GM23338 (cell line): ENCODE data around the gene GTPBP1. TPM values are rescaled to one million over a fixed set of nuclear protein-coding genes. Genes with fewer than 3 reads are reported as not detected.
A peak's percentile ranks its signal among the peaks of the same experiment; 100 is the strongest.

Experiments
- ATAC-seq: fragments of 200-7000 bp; cut with Tn5 transposase; 3 replicates; pipeline ENCODE4 v1.9.1; 2020
- DNase-seq: peaks from one replicate; pipeline ENCODE4 v3.0.0-alpha.2; 2015; ENCODE audit warnings: low spot score
- H2AFZ ChIP-seq: fragments of 200-600 bp; sonication (generic); 2 replicates; pipeline ENCODE4 v1.8.0; 2016; ENCODE audit warnings: antibody characterized with exemption, mild to moderate bottlenecking, moderate library complexity
- H3F3A ChIP-seq: fragments of 200-600 bp; sonication (generic); replicated peaks from 2 replicates; pipeline ENCODE4 v1.8.0; 2017; ENCODE audit warnings: antibody characterized with exemption, mixed run types, low read depth
- H3K27ac ChIP-seq: fragments of 200-600 bp; sonication (generic); 2 replicates; pipeline ENCODE4 v1.6.1; 2016; ENCODE audit warnings: low read depth
- H3K27me3 ChIP-seq: fragments of 200-600 bp; sonication (generic); 2 replicates; pipeline ENCODE4 v1.8.0; 2016; ENCODE audit warnings: mild to moderate bottlenecking, mixed run types, moderate library complexity; ENCODE audit not compliant: insufficient read depth
- H3K36me3 ChIP-seq: fragments of 200-600 bp; sonication (generic); 2 replicates; pipeline ENCODE4 v1.8.0; 2016; ENCODE audit warnings: mild to moderate bottlenecking; ENCODE audit not compliant: insufficient read depth
- H3K4me1 ChIP-seq: fragments of 200-600 bp; sonication (generic); 2 replicates; pipeline ENCODE4 v1.8.0; 2016; ENCODE audit warnings: mild to moderate bottlenecking, moderate library complexity; ENCODE audit not compliant: insufficient read depth
- H3K4me2 ChIP-seq: fragments of 200-600 bp; sonication (generic); 2 replicates; pipeline ENCODE4 v1.7.1; 2017; ENCODE audit warnings: mixed run types
- H3K4me3 ChIP-seq: fragments of 200-600 bp; sonication (generic); 2 replicates; pipeline ENCODE4 v1.6.1; 2016; ENCODE audit warnings: mixed run types
- H3K79me2 ChIP-seq: fragments of 200-600 bp; sonication (generic); replicated peaks from 2 replicates; pipeline ENCODE4 v1.8.0; 2017; ENCODE audit warnings: mild to moderate bottlenecking; ENCODE audit not compliant: insufficient read depth
- H3K9me2 ChIP-seq: fragments of 200-600 bp; sonication (generic); 2 replicates; pipeline ENCODE4 v1.8.0; 2017; ENCODE audit not compliant: insufficient read depth
- H4K20me1 ChIP-seq: fragments of 200-600 bp; sonication (generic); replicated peaks from 2 replicates; pipeline ENCODE4 v1.8.0; 2017; ENCODE audit warnings: mild to moderate bottlenecking; ENCODE audit not compliant: insufficient read depth
- H3K27ac Mint-ChIP-seq: 2 replicates; pipeline ENCODE4 v1.8.0; 2020; ENCODE audit warnings: inconsistent platforms, mild to moderate bottlenecking, moderate library complexity, mixed read lengths
- H3K27me3 Mint-ChIP-seq: 3 replicates; pipeline ENCODE4 v1.8.0; 2022; ENCODE audit warnings: low read depth, mild to moderate bottlenecking, moderate library complexity, mixed read lengths, inconsistent platforms; ENCODE audit not compliant: insufficient read depth, poor library complexity
- H3K36me3 Mint-ChIP-seq: 3 replicates; pipeline ENCODE4 v1.8.0; 2021; ENCODE audit warnings: low read depth, mild to moderate bottlenecking, inconsistent platforms, moderate library complexity, mixed read lengths
- H3K4me1 Mint-ChIP-seq: 3 replicates; pipeline ENCODE4 v1.8.0; 2020; ENCODE audit warnings: mild to moderate bottlenecking, inconsistent platforms, mixed read lengths
- H3K4me3 Mint-ChIP-seq: 3 replicates; pipeline ENCODE4 v1.8.0; 2021; ENCODE audit warnings: moderate library complexity, mild to moderate bottlenecking, inconsistent platforms, mixed read lengths
- H3K9me3 Mint-ChIP-seq: 3 replicates; pipeline ENCODE4 v1.8.0; 2020; ENCODE audit warnings: moderate library complexity, mild to moderate bottlenecking, inconsistent platforms, mixed read lengths
- CREB1 ChIP-seq: fragments of 250-450 bp; sonication (Bioruptor Pico); IDR thresholded peaks from 2 replicates; pipeline ENCODE4 v1.5.0; 2020; ENCODE audit warnings: low read depth, mild to moderate bottlenecking, moderate library complexity
- CTCF ChIP-seq, 2 experiments: fragments of 200-600 bp in 1 of 2; sonication (generic) in 1 of 2; conservative IDR thresholded peaks; 2 replicates each; pipeline versions ENCODE4 v1.5.1 to v1.6.1; 2016 to 2017; ENCODE audit warnings: antibody characterized with exemption in 2 of 2, low read depth in 2 of 2, mild to moderate bottlenecking in 2 of 2, moderate library complexity in 1 of 2
- EZH2 ChIP-seq: fragments of 200-600 bp; sonication (generic); IDR thresholded peaks from one replicate; pipeline ENCODE4 v1.8.0; 2017; ENCODE audit warnings: antibody characterized with exemption, mild to moderate bottlenecking, low read depth; ENCODE audit not compliant: unreplicated experiment
- JUNB ChIP-seq: IDR thresholded peaks from one replicate; pipeline ENCODE4 v1.6.1; 2016; ENCODE audit warnings: antibody characterized with exemption; ENCODE audit not compliant: unreplicated experiment
- NANOG ChIP-seq: IDR thresholded peaks from 2 replicates; pipeline ENCODE4 v1.6.1; 2016; ENCODE audit warnings: antibody characterized with exemption, borderline replicate concordance
- POLR2AphosphoS5 ChIP-seq: IDR thresholded peaks from 2 replicates; pipeline ENCODE4 v1.6.1; 2016; ENCODE audit warnings: antibody characterized with exemption, low read depth
- REST ChIP-seq: IDR thresholded peaks from one replicate; pipeline ENCODE4 v1.6.1; 2018; ENCODE audit warnings: antibody characterized with exemption; ENCODE audit not compliant: unreplicated experiment
- STAT1 ChIP-seq: IDR thresholded peaks from one replicate; pipeline ENCODE4 v1.6.1; 2016; ENCODE audit warnings: antibody characterized with exemption; ENCODE audit not compliant: unreplicated experiment
- ZNF331 ChIP-seq: fragments of 250-450 bp; sonication (Bioruptor Pico); IDR thresholded peaks from 2 replicates; pipeline ENCODE4 v1.5.0; 2020; ENCODE audit warnings: low read depth, mild to moderate bottlenecking, moderate library complexity
- ZNF462 ChIP-seq: fragments of 250-450 bp; sonication (Bioruptor Pico); IDR thresholded peaks from 2 replicates; pipeline ENCODE4 v1.5.0; 2020; ENCODE audit warnings: mild to moderate bottlenecking, moderate library complexity
- polyA plus RNA-seq: library from polyadenylated mRNA; unstranded; fragments of >200 nt; fragmentation: Nextera tagmentation; extraction: Ambion mirVana; gene quantifications from 2 replicates; pipeline ENCODE4 v1.2.1, GENCODE V29; 2016
- total RNA-seq: library from RNA; depleted of rRNA; stranded (reverse); fragments of >200 nt; shearing (Covaris generic); gene quantifications from 2 replicates; pipeline ENCODE4 v1.2.3, GENCODE V29; 2014

The GTPBP1 gene
- total and polyA plus RNA-seq, 2 experiments from 2014 or later, result 27.2 to 88.4 TPM

GRCh38 chr22:38700789-38701628, 4.7 kb upstream of the GTPBP1 start, which contains the start of gene JOSD1 (continued):
- TF ChIP-seq CTCF (conservative IDR thresholded peaks at IDR 0.05; ENCODE audit: low read depth in 2 of 2) (no peak), EZH2 (no peak)

GRCh38 chr22:38704654-38705234, 1.0 kb upstream of the GTPBP1 start:
- peaks cover 22% of the 10 kb centered on the region for H3K27me3 Mint-ChIP-seq
- Histone ChIP-seq H3K4me3 (peak overlapping the region; percentile 35), H3F3A (peaks cover 4% of the 10 kb centered on the region; the same call in 1 of the 2 replicates), H3K36me3 (no peaks in the 10 kb centered on the region), H3K79me2 (peaks cover 40% of the 10 kb centered on the region), H3K9me2 (no peaks in the 10 kb centered on the region), H2AFZ (no peak overlapping the region), H4K20me1 (peaks cover 20% of the 10 kb centered on the region), H3K27me3 (no peaks in the 10 kb centered on the region), H3K4me2 (peak overlapping the region; percentile 51), H3K4me1 (peaks cover 31% of the 10 kb centered on the region), H3K27ac (peak overlapping the region; percentile 85)
- peak overlapping the region; percentile 90 for H3K4me3 Mint-ChIP-seq
- no peaks in the 10 kb centered on the region for H3K9me3 Mint-ChIP-seq
- peak overlapping the region; percentile 100 for H3K27ac Mint-ChIP-seq
- peaks cover 4% of the 10 kb centered on the region; the same call in 2 of the 3 replicates for H3K36me3 Mint-ChIP-seq
- TF ChIP-seq JUNB, result no peak
- TF ChIP-seq STAT1, result no peak
- TF ChIP-seq ZNF331, result no peak
- TF ChIP-seq EZH2, result no peak
- TF ChIP-seq REST, result no peak
- no peak for TF ChIP-seq CREB1 (CRISPR knock-in tag)
- no peak for TF ChIP-seq ZNF462
- TF ChIP-seq POLR2AphosphoS5, result no peak
- no peak for TF ChIP-seq NANOG
- H3K4me1 Mint-ChIP-seq, result peaks cover 49% of the 10 kb centered on the region
- ATAC-seq, result no peak
- no peak for DNase-seq
